Measurements from ENCODE around the gene COG7. TPM values are rescaled to one million over a fixed set of nuclear protein-coding genes. Genes with fewer than 3 reads are reported as not detected.

The COG7 gene
- polyA plus RNA-seq, 1 of the 3 experiments (the other 2 are of a cell fraction) = 33.0 TPM

- TF ChIP-seq FOXJ3 (CRISPR knock-in tag; IDR thresholded peaks at IDR 0.05) = no peak
Measured at GRCh38 chr16:23465179-23465578, 12.2 kb upstream of the COG7 start (continued).

- no peak for DNase-seq
- H2AFZ ChIP-seq (ENCODE audit: low read depth) = no peak overlapping the region
- peaks cover 10% of the 10 kb centered on the region for H3F3A ChIP-seq (replicated peaks; ENCODE audit: insufficient read depth)
- no peaks in the 10 kb centered on the region; the same call in 1 of the 2 replicates for H4K20me1 ChIP-seq (ENCODE audit: insufficient read depth)
- peaks cover 27 to 36% of the 10 kb centered on the region in 2 experiments for H3K36me3 ChIP-seq (replicated peaks in 1 of 2; ENCODE audit: control insufficient read depth in 1 of 2, insufficient read depth in 2 of 2, low read length in 1 of 2)
- H3K9me2 ChIP-seq = no peaks in the 10 kb centered on the region
- CTCF ChIA-PET = interaction anchor here (1.5 kb wide), 1 partner anchor 29 kb away, joined by 6 read pairs; no protein-coding TSS in a partner anchor
- no peaks in the 10 kb centered on the region for H3K27me3 ChIP-seq (ENCODE audit: insufficient read depth)
- no peak overlapping the region for H3K27ac ChIP-seq (ENCODE audit: low read depth in 2 of 2, low read length in 1 of 2)
- WGBS (ENCODE audit: low lambda C conversion rate) = 91% methylated on average over 1 of the region's 1 CpG
- H3K9me3 ChIP-seq = no peaks in the 10 kb centered on the region
- no peak overlapping the region for H3K9ac ChIP-seq
- 0 out of 2 replicates have a peak, but pooled peaks cover 4% of the 10 kb centered on the region for H3K79me2 ChIP-seq (ENCODE audit: insufficient read depth)
- TF ChIP-seq FOXM1 (IDR thresholded peaks at IDR 0.05; ENCODE audit: low read depth) (no peak), CTCF (IDR thresholded peaks at IDR 0.05) (no peak), IRF3 (IDR thresholded peaks at IDR 0.05; ENCODE audit: low read depth, low read length) (no peak), TCF12 (IDR thresholded peaks at IDR 0.05) (no peak), MAX (IDR thresholded peaks at IDR 0.05; ENCODE audit: low read depth) (no peak), ELF1 (IDR thresholded peaks at IDR 0.05) (no peak), GABPA (IDR thresholded peaks at IDR 0.05; ENCODE audit: low read depth) (no peak), SIN3A (IDR thresholded peaks at IDR 0.05; ENCODE audit: borderline replicate concordance, low read depth, low read length) (no peak), EP300 (IDR thresholded peaks at IDR 0.05; ENCODE audit: borderline replicate concordance in 1 of 2, low read depth in 1 of 2, low read length in 1 of 2) (no peak), USF2 (IDR thresholded peaks at IDR 0.05; ENCODE audit: borderline replicate concordance, low read depth, low read length) (no peak), ZBTB33 (IDR thresholded peaks at IDR 0.05; ENCODE audit: borderline replicate concordance, low read depth) (no peak), TEAD4 (IDR thresholded peaks at IDR 0.05; ENCODE audit: borderline replicate concordance, insufficient read depth) (no peak), YY1 (IDR thresholded peaks at IDR 0.05; ENCODE audit: low read depth) (no peak), FOXJ3 (CRISPR knock-in tag; IDR thresholded peaks at IDR 0.05) (no peak), FOSL2 (IDR thresholded peaks at IDR 0.05; ENCODE audit: borderline replicate concordance, low read depth) (no peak), EZH2phosphoT487 (IDR thresholded peaks at IDR 0.05; ENCODE audit: borderline replicate concordance, low read depth) (no peak), PBX3 (IDR thresholded peaks at IDR 0.05) (no peak), MEF2A (IDR thresholded peaks at IDR 0.05; ENCODE audit: borderline replicate concordance, low read depth) (no peak), USF1 (IDR thresholded peaks at IDR 0.05; ENCODE audit: borderline replicate concordance, low read depth) (no peak)
- peaks cover 0 to 4% of the 10 kb centered on the region in 2 experiments; a peak in 1 of 4 replicates for H3K4me1 ChIP-seq (ENCODE audit: control insufficient read depth in 1 of 2, insufficient read depth in 2 of 2, low read depth in 1 of 2, low read length in 1 of 2)
- POLR2A ChIA-PET = no interaction called here
- H3K4me2 ChIP-seq = no peak overlapping the region
- no peak overlapping the region for H3K4me3 ChIP-seq (ENCODE audit: low read depth in 2 of 2, low read length in 1 of 2)
Measured at GRCh38 chr16:23464196-23464595, 11.2 kb upstream of the COG7 start.
